ENCODE data around the gene LDLR. TPM values are rescaled to one million over a fixed set of nuclear protein-coding genes. Genes with fewer than 3 reads are reported as not detected.

The LDLR gene
- total and polyA plus RNA-seq, 8 donors: 8.9 to 43.4 (median 26.5) TPM

Small RNA genes lying within 50 kb of the gene (microRNA-seq; reads per million reads assigned to microRNA genes)
- 0 to 0.88 reads per million in 2 donors for gene MIR6886

Other genes starting within 250 kb of the LDLR start
- under 1 TPM in 5 of 6 donors, not detected in 1; 0.47 to 1.00 (median 0.75) TPM for gene C19orf38, start 241.0 kb upstream of the LDLR start, total RNA-seq
- gene C19orf38, start 241.0 kb upstream of the LDLR start, polyA plus RNA-seq: under 1 TPM; 0.31 to 0.99 TPM
- 10 to 100 TPM; 13.0 to 24.7 (median 16.0) TPM for gene CARM1, start 217.9 kb upstream of the LDLR start, total RNA-seq
- gene CARM1, start 217.9 kb upstream of the LDLR start, polyA plus RNA-seq: 10 to 100 TPM; 16.6 to 21.1 TPM
- 10 to 100 TPM; 41.4 to 67.9 (median 47.3) TPM for gene YIPF2, start 160.8 kb upstream of the LDLR start, total RNA-seq
- gene YIPF2, start 160.8 kb upstream of the LDLR start, polyA plus RNA-seq: 10 to 100 TPM; 58.0 to 66.0 TPM
- 10 to 100 TPM in 5 of 6 donors, 1 to 10 TPM in 1; 7.9 to 11.6 (median 10.3) TPM for gene TIMM29, start 160.7 kb upstream of the LDLR start, total RNA-seq
- 1 to 10 TPM; 7.8 to 9.8 TPM for gene TIMM29, start 160.7 kb upstream of the LDLR start, polyA plus RNA-seq
- 10 to 100 TPM; 28.7 to 53.0 (median 38.1) TPM for gene SMARCA4, start 128.4 kb upstream of the LDLR start, total RNA-seq
- 10 to 100 TPM; 69.4 to 77.8 TPM for gene SMARCA4, start 128.4 kb upstream of the LDLR start, polyA plus RNA-seq
- 1 to 10 TPM in 1 of 6 donors, under 1 TPM in 5; 0.20 to 1.4 (median 0.55) TPM for gene SPC24, start 66.3 kb downstream of the LDLR start, total RNA-seq
- under 1 TPM; 0.47 to 0.72 TPM for gene SPC24, start 66.3 kb downstream of the LDLR start, polyA plus RNA-seq
- gene KANK2, start 108.1 kb downstream of the LDLR start, total RNA-seq: 10 to 100 TPM; 19.0 to 44.6 (median 25.5) TPM
- 10 to 100 TPM; 34.7 to 48.7 TPM for gene KANK2, start 108.1 kb downstream of the LDLR start, polyA plus RNA-seq
- gene ANGPTL8, start 150.2 kb downstream of the LDLR start, total RNA-seq: 1 to 10 TPM in 2 of 6 donors, not detected in 4; 1.3 to 1.4 TPM
- gene ANGPTL8, start 150.2 kb downstream of the LDLR start, polyA plus RNA-seq: 1 to 10 TPM in 1 of 2 donors, under 1 TPM in 1; 0.38 to 2.2 TPM
- 10 to 100 TPM; 18.0 to 31.8 (median 26.2) TPM for gene DOCK6, start 173.1 kb downstream of the LDLR start, total RNA-seq
- 10 to 100 TPM; 60.2 to 79.0 TPM for gene DOCK6, start 173.1 kb downstream of the LDLR start, polyA plus RNA-seq
- not detected for gene TSPAN16, start 206.7 kb downstream of the LDLR start, total RNA-seq
- gene TSPAN16, start 206.7 kb downstream of the LDLR start, polyA plus RNA-seq: not detected

Data from pancreas (tissue), 8 donors.